Activated B cell treated with CpG ODN at 0.5 μM for 24 hours (primary cell): ENCODE data around the gene DLL1. TPM values are rescaled to one million over a fixed set of nuclear protein-coding genes. Genes with fewer than 3 reads are reported as not detected.
"Not testable (repeated sequence)": the region's sequence is repeated elsewhere in the genome, so short reads cannot be mapped to it uniquely, and the experiment has no call there.

Source experiments
- ATAC-seq: fragments of 200-7000 bp; cut with Tn5 transposase; one replicate; pipeline ENCODE4 v1.10.0; 2021; ENCODE audit warnings: low read depth, mild to moderate bottlenecking, moderate library complexity
- CTCF ChIA-PET: fragments of 350-600 bp; sonication (Branson Sonifier 250); formaldehyde crosslinking; loops from one replicate; lab custom pipeline; 2021; ENCODE audit warnings: antibody characterized with exemption; lab: Charles Lee
- POLR2A ChIA-PET: fragments of 350-600 bp; sonication (Branson Sonifier 250); formaldehyde crosslinking; loops from one replicate; lab custom pipeline; 2021; ENCODE audit warnings: antibody characterized with exemption; lab: Charles Lee
- DNase-seq: peaks from one replicate; pipeline ENCODE4 v3.0.0; 2022
- H3K27ac Mint-ChIP-seq: one replicate; pipeline ENCODE4 v1.8.0; 2020; ENCODE audit warnings: mixed read lengths
- H3K27me3 Mint-ChIP-seq: one replicate; pipeline ENCODE4 v1.8.0; 2021; ENCODE audit warnings: mixed read lengths
- H3K36me3 Mint-ChIP-seq: one replicate; pipeline ENCODE4 v1.8.0; 2021; ENCODE audit warnings: low read depth, mixed read lengths
- H3K4me1 Mint-ChIP-seq: one replicate; pipeline ENCODE4 v1.8.0; 2021; ENCODE audit warnings: mixed read lengths
- H3K4me3 Mint-ChIP-seq: one replicate; pipeline ENCODE4 v1.8.0; 2020; ENCODE audit warnings: mild to moderate bottlenecking, mixed read lengths
- H3K9me3 Mint-ChIP-seq: one replicate; pipeline ENCODE4 v1.8.0; 2020; ENCODE audit warnings: mixed read lengths
- intact Hi-C: fragments of 100-400 bp; cut with micrococcal nuclease; formaldehyde crosslinking; loops from one replicate; pipeline ENCODE4 v1.15.1; 2024
- total RNA-seq: library from RNA; stranded (reverse); gene quantifications from 2 replicates; pipeline ENCODE4 v1.2.3, GENCODE V29; 2022
- TF ChIP-seq, protein P1 (sequence below): fragments of 200-600 bp; IDR thresholded peaks from one replicate; pipeline ENCODE4 v1.8.0; 2022; ENCODE audit warnings: antibody characterized with exemption, mild to moderate bottlenecking

DLL1 gene
- total RNA-seq, 1 donor from 2014 or later = 0.53 TPM

- H3K27me3 Mint-ChIP-seq = no peaks in the 10 kb centered on the region
- TF ChIP-seq, protein P1, sequence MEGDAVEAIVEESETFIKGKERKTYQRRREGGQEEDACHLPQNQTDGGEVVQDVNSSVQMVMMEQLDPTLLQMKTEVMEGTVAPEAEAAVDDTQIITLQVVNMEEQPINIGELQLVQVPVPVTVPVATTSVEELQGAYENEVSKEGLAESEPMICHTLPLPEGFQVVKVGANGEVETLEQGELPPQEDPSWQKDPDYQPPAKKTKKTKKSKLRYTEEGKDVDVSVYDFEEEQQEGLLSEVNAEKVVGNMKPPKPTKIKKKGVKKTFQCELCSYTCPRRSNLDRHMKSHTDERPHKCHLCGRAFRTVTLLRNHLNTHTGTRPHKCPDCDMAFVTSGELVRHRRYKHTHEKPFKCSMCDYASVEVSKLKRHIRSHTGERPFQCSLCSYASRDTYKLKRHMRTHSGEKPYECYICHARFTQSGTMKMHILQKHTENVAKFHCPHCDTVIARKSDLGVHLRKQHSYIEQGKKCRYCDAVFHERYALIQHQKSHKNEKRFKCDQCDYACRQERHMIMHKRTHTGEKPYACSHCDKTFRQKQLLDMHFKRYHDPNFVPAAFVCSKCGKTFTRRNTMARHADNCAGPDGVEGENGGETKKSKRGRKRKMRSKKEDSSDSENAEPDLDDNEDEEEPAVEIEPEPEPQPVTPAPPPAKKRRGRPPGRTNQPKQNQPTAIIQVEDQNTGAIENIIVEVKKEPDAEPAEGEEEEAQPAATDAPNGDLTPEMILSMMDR = no peak
- H3K4me3 Mint-ChIP-seq = no peak overlapping the region
Observed at GRCh38 chr6:170269151-170269845, 21.6 kb downstream of the DLL1 start.

GRCh38 chr6:170268216-170269129, 22.4 kb downstream of the DLL1 start:
- TF ChIP-seq, protein P1 = no peak
- H3K27ac Mint-ChIP-seq = no peak overlapping the region
- no peaks in the 10 kb centered on the region for H3K9me3 Mint-ChIP-seq
- H3K27me3 Mint-ChIP-seq = peaks cover under 1% of the 10 kb centered on the region
- ChIA-PET CTCF (no interaction called here), POLR2A (no interaction called here)
- no peak overlapping the region for H3K4me3 Mint-ChIP-seq
- ATAC-seq (no peak), DNase-seq (no peak)
- peaks cover 19% of the 10 kb centered on the region for H3K4me1 Mint-ChIP-seq
- H3K36me3 Mint-ChIP-seq = no peaks in the 10 kb centered on the region
- intact Hi-C loops = no loop called here

More at GRCh38 chr6:170269151-170269845, 21.6 kb downstream of the DLL1 start:
- no peaks in the 10 kb centered on the region for H3K36me3 Mint-ChIP-seq
- intact Hi-C loops = no loop called here
- ChIA-PET CTCF (no interaction called here), POLR2A (no interaction called here)
- H3K27ac Mint-ChIP-seq = no peak overlapping the region
- no peak for DNase-seq
- H3K9me3 Mint-ChIP-seq = no peaks in the 10 kb centered on the region
- peaks cover 22% of the 10 kb centered on the region for H3K4me1 Mint-ChIP-seq
- ATAC-seq = no peak

DNA sequence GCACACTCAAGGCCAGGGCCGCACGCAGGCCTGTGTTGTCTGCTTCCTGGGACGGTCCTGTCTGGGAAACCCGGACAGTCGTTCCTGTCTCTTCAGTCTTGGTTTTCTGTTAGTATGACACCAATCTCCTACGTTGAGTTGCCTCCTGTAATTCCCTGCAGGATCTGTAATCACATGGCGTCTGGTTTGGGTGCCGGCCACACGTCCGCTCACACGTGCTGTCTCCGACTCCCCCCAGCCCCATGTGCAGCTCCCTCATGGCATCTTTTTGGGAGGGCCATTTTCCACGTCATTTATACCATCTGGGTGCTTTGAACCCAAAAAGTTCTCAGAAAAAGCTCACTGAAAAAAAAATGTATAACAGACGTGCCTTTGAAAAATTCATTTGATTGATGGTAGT, 23.2 kb downstream of the DLL1 start:
- no peaks in the 10 kb centered on the region for H3K9me3 Mint-ChIP-seq
- TF ChIP-seq, protein P1 = no peak
- ChIA-PET CTCF (no interaction called here), POLR2A (no interaction called here)
- H3K36me3 Mint-ChIP-seq = no peaks in the 10 kb centered on the region
- peaks cover 16% of the 10 kb centered on the region for H3K4me1 Mint-ChIP-seq
- DNase-seq = no peak
- intact Hi-C loops = no loop called here
- H3K27me3 Mint-ChIP-seq = peaks cover 5% of the 10 kb centered on the region
- ATAC-seq = no peak
- H3K4me3 Mint-ChIP-seq = no peak overlapping the region
- H3K27ac Mint-ChIP-seq = no peak overlapping the region

GRCh38 chr6:170266061-170266825, 24.6 kb downstream of the DLL1 start:
- Mint-ChIP-seq H3K4me3 (no peak overlapping the region), H3K36me3 (no peaks in the 10 kb centered on the region), H3K9me3 (no peaks in the 10 kb centered on the region), H3K27ac (no peak overlapping the region), H3K4me1 (peaks cover 1% of the 10 kb centered on the region), H3K27me3 (peaks cover 5% of the 10 kb centered on the region)
- DNase-seq (no peak), ATAC-seq (no peak)
- CTCF ChIA-PET = no interaction called here
- POLR2A ChIA-PET = no interaction called here
- TF ChIP-seq, protein P1 = no peak
- intact Hi-C loops = no loop called here

DNA sequence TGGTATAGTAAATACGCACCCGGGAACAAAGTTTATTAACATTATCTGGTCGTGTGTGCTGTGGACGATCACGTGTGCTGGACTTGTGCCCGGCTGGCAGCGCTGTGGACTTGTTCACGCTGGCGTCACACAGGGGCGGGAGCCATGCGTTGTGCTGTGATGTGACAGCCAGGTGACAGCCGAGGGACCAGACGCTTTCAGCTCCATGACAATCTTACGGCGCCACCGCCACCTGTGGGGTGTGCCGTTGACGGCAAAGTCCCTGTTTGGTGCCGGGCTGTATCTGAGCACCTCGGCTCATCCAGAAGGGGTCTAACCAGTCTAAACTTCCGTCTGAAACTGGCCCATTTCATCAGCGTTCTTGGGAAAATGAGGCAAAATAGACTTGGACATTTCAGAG, 25.2 kb downstream of the DLL1 start:
- ChIA-PET CTCF (no interaction called here), POLR2A (no interaction called here)
- ATAC-seq (no peak), DNase-seq (no peak)
- H3K4me3 Mint-ChIP-seq = no peak overlapping the region
- no peaks in the 10 kb centered on the region for H3K4me1 Mint-ChIP-seq
- no peaks in the 10 kb centered on the region for H3K9me3 Mint-ChIP-seq
- H3K27ac Mint-ChIP-seq = no peak overlapping the region
- H3K27me3 Mint-ChIP-seq = peaks cover 5% of the 10 kb centered on the region
- no peaks in the 10 kb centered on the region for H3K36me3 Mint-ChIP-seq
- TF ChIP-seq, protein P1 = no peak
- intact Hi-C loops = no loop called here

GRCh38 chr6:170264644-170265043, 26.2 kb downstream of the DLL1 start:
- POLR2A ChIA-PET, H3K4me1 Mint-ChIP-seq, H3K36me3 Mint-ChIP-seq, H3K4me3 Mint-ChIP-seq, intact Hi-C loops, CTCF ChIA-PET, H3K27ac Mint-ChIP-seq, DNase-seq, ATAC-seq, H3K27me3 Mint-ChIP-seq, H3K9me3 Mint-ChIP-seq: not testable (repeated sequence)
